SU-DHL-6 (cell line): ENCODE measurements around the gene DCDC2.

ENCODE experiments used
- EZH2phosphoT487 ChIP-seq: fragments of 200-600 bp; sonication (generic), shearing (Covaris generic); conservative IDR thresholded peaks from 2 replicates; pipeline ENCODE4 v1.6.1; 2018; ENCODE audit warnings: mild to moderate bottlenecking, antibody characterized with exemption, low read length, moderate library complexity, mixed read lengths
- TF ChIP-seq, protein P1 (sequence below): fragments of 200-600 bp; sonication (generic); IDR thresholded peaks from one replicate; pipeline ENCODE4 v1.5.1; 2017; ENCODE audit warnings: antibody characterized with exemption, mild to moderate bottlenecking, low read length, moderate library complexity; ENCODE audit not compliant: insufficient read depth, poor library complexity, severe bottlenecking

DNA sequence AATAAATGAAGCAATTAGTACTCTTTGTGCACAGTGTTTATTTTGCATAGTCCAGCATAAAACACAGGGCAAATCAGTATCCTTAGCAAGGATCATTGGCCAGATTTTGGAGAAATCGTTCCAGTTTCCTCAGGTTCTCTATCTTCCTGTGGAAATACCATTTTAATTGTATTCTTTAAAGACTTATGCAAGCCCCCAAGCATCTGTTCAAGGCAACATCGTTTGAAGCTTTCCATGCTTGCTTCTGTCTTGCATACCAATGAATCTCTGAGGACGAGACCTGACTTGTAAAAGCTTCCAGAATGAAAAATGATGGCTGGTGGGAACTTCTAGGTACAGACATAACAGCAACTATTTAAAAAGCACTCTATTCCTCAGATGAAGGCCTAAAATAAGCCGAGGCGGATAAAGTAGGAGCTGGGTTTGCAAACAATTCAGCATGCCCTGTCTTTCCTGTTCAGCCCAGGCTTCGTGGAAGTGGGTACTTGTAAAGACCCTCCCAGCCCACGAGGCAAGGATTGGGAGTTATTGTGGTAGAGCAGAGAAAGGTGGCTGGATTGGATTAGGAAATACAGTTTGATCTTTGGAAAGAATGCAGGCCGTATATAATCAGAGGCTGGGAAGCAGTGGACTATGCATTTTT lies 210.2 kb downstream of the DCDC2 start:
- no peak for TF ChIP-seq EZH2phosphoT487
- TF ChIP-seq, protein P1, sequence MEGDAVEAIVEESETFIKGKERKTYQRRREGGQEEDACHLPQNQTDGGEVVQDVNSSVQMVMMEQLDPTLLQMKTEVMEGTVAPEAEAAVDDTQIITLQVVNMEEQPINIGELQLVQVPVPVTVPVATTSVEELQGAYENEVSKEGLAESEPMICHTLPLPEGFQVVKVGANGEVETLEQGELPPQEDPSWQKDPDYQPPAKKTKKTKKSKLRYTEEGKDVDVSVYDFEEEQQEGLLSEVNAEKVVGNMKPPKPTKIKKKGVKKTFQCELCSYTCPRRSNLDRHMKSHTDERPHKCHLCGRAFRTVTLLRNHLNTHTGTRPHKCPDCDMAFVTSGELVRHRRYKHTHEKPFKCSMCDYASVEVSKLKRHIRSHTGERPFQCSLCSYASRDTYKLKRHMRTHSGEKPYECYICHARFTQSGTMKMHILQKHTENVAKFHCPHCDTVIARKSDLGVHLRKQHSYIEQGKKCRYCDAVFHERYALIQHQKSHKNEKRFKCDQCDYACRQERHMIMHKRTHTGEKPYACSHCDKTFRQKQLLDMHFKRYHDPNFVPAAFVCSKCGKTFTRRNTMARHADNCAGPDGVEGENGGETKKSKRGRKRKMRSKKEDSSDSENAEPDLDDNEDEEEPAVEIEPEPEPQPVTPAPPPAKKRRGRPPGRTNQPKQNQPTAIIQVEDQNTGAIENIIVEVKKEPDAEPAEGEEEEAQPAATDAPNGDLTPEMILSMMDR = no peak
